Calu3 (cell line): Measurements from ENCODE around the gene GPER1. TPM values are rescaled to one million over a fixed set of nuclear protein-coding genes. Genes with fewer than 3 reads are reported as not detected.

Source experiments
- BruUV-seq: library from RNA; stranded (reverse); fragments of 400-500 nt; replicated peaks from 2 replicates; lab custom pipeline; 2021; lab: Mats Ljungman, UMichigan
- CTCF ChIA-PET: fragments of 300-600 bp; sonication (Branson Sonifier 250); formaldehyde crosslinking; loops from one replicate; lab custom pipeline; 2022; ENCODE audit warnings: antibody characterized with exemption; lab: Charles Lee
- DNase-seq: peaks from one replicate; pipeline ENCODE4 v3.0.0; 2022
- H3K27ac Mint-ChIP-seq: one replicate; pipeline ENCODE4 v1.8.0; 2022; ENCODE audit warnings: mixed read lengths; ENCODE audit not compliant: unreplicated experiment
- H3K27me3 Mint-ChIP-seq: one replicate; pipeline ENCODE4 v1.8.0; 2022; ENCODE audit warnings: mixed read lengths; ENCODE audit not compliant: unreplicated experiment
- H3K36me3 Mint-ChIP-seq: one replicate; pipeline ENCODE4 v1.8.0; 2022; ENCODE audit warnings: mild to moderate bottlenecking, moderate library complexity, mixed read lengths; ENCODE audit not compliant: insufficient read depth, unreplicated experiment
- H3K4me1 Mint-ChIP-seq: one replicate; pipeline ENCODE4 v1.8.0; 2022; ENCODE audit warnings: mild to moderate bottlenecking, low read depth, mixed read lengths; ENCODE audit not compliant: unreplicated experiment
- H3K4me3 Mint-ChIP-seq: one replicate; pipeline ENCODE4 v1.8.0; 2022; ENCODE audit warnings: mild to moderate bottlenecking, low read depth, moderate library complexity, mixed read lengths; ENCODE audit not compliant: unreplicated experiment
- H3K9me3 Mint-ChIP-seq: one replicate; pipeline ENCODE4 v1.8.0; 2022; ENCODE audit warnings: low read depth, mixed read lengths; ENCODE audit not compliant: unreplicated experiment
- intact Hi-C: fragments of 100-400 bp; cut with micrococcal nuclease; formaldehyde crosslinking; loops from one replicate; pipeline ENCODE4 v1.10.0; 2022; ENCODE audit not compliant: unreplicated experiment
- total RNA-seq: library from RNA; stranded (reverse); gene quantifications from 2 replicates; pipeline ENCODE4 v1.2.3, GENCODE V29; 2022
- TF ChIP-seq, protein P1 (sequence below): fragments of 200-600 bp; IDR thresholded peaks from one replicate; pipeline ENCODE4 v1.8.0; 2022; ENCODE audit warnings: antibody characterized with exemption; ENCODE audit not compliant: unreplicated experiment

Gene GPER1
- total RNA-seq, 1 experiment from 2014 or later: 0.26 TPM

DNA sequence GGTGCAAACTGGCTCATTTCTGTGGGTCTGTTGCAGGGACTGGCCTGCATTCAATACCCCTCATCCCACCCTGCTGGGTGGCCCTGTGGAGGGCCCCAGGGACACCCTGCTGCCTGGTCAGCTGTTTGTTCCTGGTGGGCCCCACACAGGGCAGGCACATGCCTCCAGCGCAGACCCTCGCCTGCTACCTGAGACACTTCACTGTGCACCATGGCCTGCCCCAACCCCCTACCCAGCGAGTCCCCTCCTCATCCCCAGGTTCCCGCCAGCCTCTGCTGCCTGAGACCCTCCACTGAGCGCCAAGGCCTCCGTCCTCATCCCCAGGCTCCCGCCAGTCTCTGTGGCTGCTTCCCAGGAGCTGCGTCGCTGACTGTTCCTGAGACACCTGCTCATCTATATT, 26.7 kb upstream of the GPER1 start:
- no peaks in the 10 kb centered on the region for H3K9me3 Mint-ChIP-seq
- H3K27ac Mint-ChIP-seq: no peak overlapping the region
- H3K4me3 Mint-ChIP-seq: no peak overlapping the region
- H3K36me3 Mint-ChIP-seq: peaks cover 11% of the 10 kb centered on the region
- H3K27me3 Mint-ChIP-seq: no peaks in the 10 kb centered on the region
- CTCF ChIA-PET: interaction anchor here (1.0 kb wide), 1 partner anchor 17 kb away, joined by 3 read pairs; the partner anchor contains the start of gene GPR146
- no peaks in the 10 kb centered on the region for H3K4me1 Mint-ChIP-seq
- no TSS peak for BruUV-seq
- intact Hi-C loops: no loop called here
- TF ChIP-seq, protein P1, sequence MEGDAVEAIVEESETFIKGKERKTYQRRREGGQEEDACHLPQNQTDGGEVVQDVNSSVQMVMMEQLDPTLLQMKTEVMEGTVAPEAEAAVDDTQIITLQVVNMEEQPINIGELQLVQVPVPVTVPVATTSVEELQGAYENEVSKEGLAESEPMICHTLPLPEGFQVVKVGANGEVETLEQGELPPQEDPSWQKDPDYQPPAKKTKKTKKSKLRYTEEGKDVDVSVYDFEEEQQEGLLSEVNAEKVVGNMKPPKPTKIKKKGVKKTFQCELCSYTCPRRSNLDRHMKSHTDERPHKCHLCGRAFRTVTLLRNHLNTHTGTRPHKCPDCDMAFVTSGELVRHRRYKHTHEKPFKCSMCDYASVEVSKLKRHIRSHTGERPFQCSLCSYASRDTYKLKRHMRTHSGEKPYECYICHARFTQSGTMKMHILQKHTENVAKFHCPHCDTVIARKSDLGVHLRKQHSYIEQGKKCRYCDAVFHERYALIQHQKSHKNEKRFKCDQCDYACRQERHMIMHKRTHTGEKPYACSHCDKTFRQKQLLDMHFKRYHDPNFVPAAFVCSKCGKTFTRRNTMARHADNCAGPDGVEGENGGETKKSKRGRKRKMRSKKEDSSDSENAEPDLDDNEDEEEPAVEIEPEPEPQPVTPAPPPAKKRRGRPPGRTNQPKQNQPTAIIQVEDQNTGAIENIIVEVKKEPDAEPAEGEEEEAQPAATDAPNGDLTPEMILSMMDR: no peak
- DNase-seq: no peak

DNA sequence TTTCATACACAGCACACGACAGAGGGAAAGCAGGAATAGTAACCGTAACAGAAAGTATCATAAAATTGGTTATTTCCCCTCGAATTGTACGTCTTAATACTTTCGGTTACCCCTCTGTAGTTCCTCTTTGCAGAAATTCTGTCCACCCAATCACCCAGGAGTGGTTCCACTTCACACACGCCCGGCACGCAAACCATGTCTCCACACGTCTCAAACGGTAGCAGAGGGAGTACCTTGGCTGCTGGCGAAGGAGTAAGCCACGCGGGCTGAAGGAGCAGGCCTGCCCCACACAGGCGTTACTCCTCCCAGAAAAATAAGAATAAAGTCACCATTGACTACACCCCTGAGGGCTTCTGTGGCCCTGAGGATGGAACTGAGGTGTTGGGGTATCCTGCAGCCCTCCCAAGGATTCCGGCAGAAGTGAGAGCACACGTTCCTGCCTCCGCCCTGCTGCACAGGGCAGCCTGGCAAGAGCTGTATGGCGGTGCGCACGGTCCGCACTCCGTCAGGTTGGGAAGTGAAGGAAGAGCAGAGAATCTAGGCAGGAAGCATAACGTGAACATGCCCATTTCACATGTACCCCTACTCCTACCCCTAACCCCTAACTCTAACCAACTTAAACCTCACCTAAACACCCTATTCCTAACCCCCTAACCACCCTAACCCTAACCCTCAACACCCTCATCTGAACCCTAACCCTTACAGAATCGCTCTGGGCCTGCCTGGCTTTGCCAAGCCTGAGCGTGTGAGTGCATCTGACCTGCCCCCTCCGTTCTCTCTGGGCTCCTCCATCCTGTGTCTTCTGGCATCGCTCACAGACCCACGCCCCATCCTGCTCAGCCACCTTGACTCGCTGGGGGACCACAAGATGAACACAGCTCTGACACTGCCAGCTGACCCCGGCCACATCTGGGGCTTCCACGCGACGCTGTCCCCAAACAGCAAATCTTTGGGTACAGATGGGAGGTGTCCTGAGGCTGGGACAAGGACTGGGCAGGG, 25.3 kb upstream of the GPER1 start:
- H3K27ac Mint-ChIP-seq: no peak overlapping the region
- H3K9me3 Mint-ChIP-seq: no peaks in the 10 kb centered on the region
- no peak for DNase-seq
- TF ChIP-seq, protein P1: no peak
- no TSS peak for BruUV-seq
- no peak overlapping the region for H3K4me3 Mint-ChIP-seq
- H3K27me3 Mint-ChIP-seq: no peaks in the 10 kb centered on the region
- no peaks in the 10 kb centered on the region for H3K4me1 Mint-ChIP-seq
- intact Hi-C loops: no loop called here
- CTCF ChIA-PET: interaction anchor here (0.6 kb wide), 1 partner anchor 447 kb away, joined by 3 read pairs; no protein-coding TSS in a partner anchor
- H3K36me3 Mint-ChIP-seq: peaks cover 11% of the 10 kb centered on the region

DNA sequence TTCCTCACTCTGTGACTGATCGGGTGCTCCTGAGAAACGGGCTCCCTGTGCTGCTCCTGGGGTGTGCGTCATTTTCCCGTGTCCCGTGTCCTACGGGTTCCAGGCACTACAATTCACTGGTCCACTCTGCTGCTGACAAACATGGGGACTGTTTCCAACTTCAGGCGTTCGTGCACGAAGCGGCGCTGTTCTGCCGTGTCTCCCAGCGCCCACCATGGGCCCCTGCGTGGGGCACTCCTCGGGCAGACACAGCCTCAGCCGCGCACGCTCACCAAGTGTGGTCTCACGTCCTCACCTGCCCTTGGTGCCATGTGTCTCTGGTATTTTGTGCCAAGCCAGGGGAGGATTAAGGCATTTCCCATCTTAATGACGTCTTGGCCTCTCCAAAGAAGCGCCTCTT, 24.6 kb upstream of the GPER1 start:
- H3K27me3 Mint-ChIP-seq: no peaks in the 10 kb centered on the region
- H3K36me3 Mint-ChIP-seq: peaks cover 4% of the 10 kb centered on the region
- CTCF ChIA-PET: no interaction called here
- TF ChIP-seq, protein P1: no peak
- H3K9me3 Mint-ChIP-seq: no peaks in the 10 kb centered on the region
- H3K4me1 Mint-ChIP-seq: peaks cover 3% of the 10 kb centered on the region
- no peak for DNase-seq
- BruUV-seq: no TSS peak
- H3K27ac Mint-ChIP-seq: no peak overlapping the region
- no peak overlapping the region for H3K4me3 Mint-ChIP-seq
- intact Hi-C loops: no loop called here

DNA sequence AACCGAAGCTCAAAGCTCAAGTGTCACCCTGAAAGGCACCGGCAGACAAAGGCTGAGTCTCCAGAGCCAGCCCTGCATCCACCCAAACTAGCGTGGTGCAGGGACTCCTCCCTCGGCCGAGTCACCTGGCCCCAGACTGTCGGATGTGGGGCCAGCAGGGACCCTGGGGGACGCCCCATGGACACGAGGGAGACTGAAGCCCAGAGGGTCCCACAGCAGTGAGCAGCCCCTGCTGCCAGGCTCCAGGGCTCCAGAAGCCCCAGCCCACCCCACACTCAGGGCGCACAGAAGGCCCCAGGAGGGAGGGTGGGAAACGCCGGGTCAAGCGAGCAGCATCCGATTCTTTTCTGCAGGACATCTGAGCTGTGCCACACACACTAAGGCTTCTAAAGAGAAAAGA, 23.3 kb upstream of the GPER1 start:
- no peaks in the 10 kb centered on the region for H3K36me3 Mint-ChIP-seq
- H3K4me3 Mint-ChIP-seq: no peak overlapping the region
- CTCF ChIA-PET: interaction anchor here (0.9 to 5.0 kb wide), 4 partner anchors 11 to 118 kb away, joined by 4 to 153 read pairs (median 10); no protein-coding TSS in a partner anchor
- intact Hi-C loops: no loop called here
- no peaks in the 10 kb centered on the region for H3K9me3 Mint-ChIP-seq
- TF ChIP-seq, protein P1: no peak
- H3K4me1 Mint-ChIP-seq: peaks cover 10% of the 10 kb centered on the region
- DNase-seq: no peak
- H3K27ac Mint-ChIP-seq: no peak overlapping the region
- BruUV-seq: no TSS peak
- H3K27me3 Mint-ChIP-seq: no peaks in the 10 kb centered on the region
